HG03457 (cell line): ENCODE measurements around the gene FRMD3.

Experiments
- ATAC-seq: cut with Tn5 transposase; IDR thresholded peaks from one replicate; pipeline ENCODE4 v1.9.1; 2021; ENCODE audit warnings: moderate number of reproducible peaks; ENCODE audit not compliant: unreplicated experiment

The FRMD3 gene

GRCh38 chr9:83342731-83343130, 195.5 kb downstream of the FRMD3 start:
- ATAC-seq, result no peak

GRCh38 chr9:83342006-83342405, 196.2 kb downstream of the FRMD3 start:
- no peak for ATAC-seq

- ATAC-seq, result no peak
These were observed 197.8 kb downstream of the FRMD3 start for GRCh38 chr9:83340451-83340850.

GRCh38 chr9:83339435-83339834, 198.8 kb downstream of the FRMD3 start:
- ATAC-seq, result no peak

GRCh38 chr9:83336706-83337105, 201.5 kb downstream of the FRMD3 start:
- no peak for ATAC-seq

- no peak for ATAC-seq
These were observed 203.9 kb downstream of the FRMD3 start for GRCh38 chr9:83334320-83334719.

- no peak for ATAC-seq
These were observed 207.7 kb downstream of the FRMD3 start for GRCh38 chr9:83330207-83331196.

- no peak for ATAC-seq
These were observed 210.2 kb downstream of the FRMD3 start for GRCh38 chr9:83327750-83328622.

- ATAC-seq, result no peak
These were observed 210.9 kb downstream of the FRMD3 start for GRCh38 chr9:83327323-83327722.

- ATAC-seq, result no peak
These were observed 215.1 kb downstream of the FRMD3 start for GRCh38 chr9:83323148-83323547.

GRCh38 chr9:83322438-83322837, 215.8 kb downstream of the FRMD3 start:
- no peak for ATAC-seq

GRCh38 chr9:83317244-83317643, 221.0 kb downstream of the FRMD3 start:
- ATAC-seq, result no peak

GRCh38 chr9:83315649-83316048, 222.6 kb downstream of the FRMD3 start:
- ATAC-seq, result no peak

GRCh38 chr9:83313781-83314180, 224.4 kb downstream of the FRMD3 start:
- no peak for ATAC-seq

- ATAC-seq, result no peak
These were observed 225.7 kb downstream of the FRMD3 start for GRCh38 chr9:83312537-83312936.

- no peak for ATAC-seq
These were observed 231.0 kb downstream of the FRMD3 start for GRCh38 chr9:83307066-83307724.

GRCh38 chr9:83304686-83305085, 233.5 kb downstream of the FRMD3 start:
- no peak for ATAC-seq

GRCh38 chr9:83299571-83299970, 238.6 kb downstream of the FRMD3 start:
- no peak for ATAC-seq

- ATAC-seq, result no peak
These were observed 239.1 kb downstream of the FRMD3 start for GRCh38 chr9:83299094-83299493.

- ATAC-seq, result no peak
These were observed 242.1 kb downstream of the FRMD3 start for GRCh38 chr9:83296123-83296522.

- ATAC-seq, result no peak
These were observed 243.4 kb downstream of the FRMD3 start for GRCh38 chr9:83294816-83295215.
